ENCODE results near the gene SPATA2.

The SPATA2 gene

DNA sequence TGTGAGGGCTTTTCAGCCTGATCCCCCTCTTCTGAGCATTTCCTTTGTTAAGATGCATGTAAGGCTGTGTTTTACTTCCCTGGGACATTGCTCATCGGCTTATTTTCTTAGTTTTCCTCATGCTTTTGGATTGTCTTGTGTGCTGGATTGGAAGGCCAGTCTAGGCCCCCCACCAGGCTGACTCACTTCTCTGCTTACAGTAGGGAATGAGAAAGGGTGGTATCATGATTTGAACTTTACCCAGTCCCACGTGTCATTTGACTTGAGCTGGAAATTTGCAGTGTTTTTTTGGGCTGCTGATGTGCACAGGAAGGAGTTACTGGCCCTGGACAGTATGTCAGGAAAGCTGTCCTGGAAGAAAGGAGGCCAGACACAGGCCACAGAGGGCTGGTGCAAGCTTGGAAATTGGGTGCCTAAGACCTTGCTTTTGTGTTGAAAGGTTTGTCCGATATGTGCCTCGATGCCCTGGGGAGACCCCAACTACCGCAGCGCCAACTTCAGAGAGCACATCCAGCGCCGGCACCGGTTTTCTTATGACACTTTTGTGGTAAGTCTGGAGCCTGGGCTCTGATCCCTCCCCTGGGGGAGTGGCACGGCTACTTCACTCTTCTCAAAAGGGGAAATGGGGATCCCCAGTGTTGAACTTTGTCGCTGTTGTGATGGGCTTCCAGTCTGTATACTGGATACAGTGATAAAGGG lies 33.6 kb upstream of the SPATA2 start:
- DNase-seq (ENCODE audit: low read depth): peak; percentile 93
- no peak overlapping the region for H3K4me3 ChIP-seq (ENCODE audit: low read depth, low read length)
- in situ Hi-C loops (cut with HindIII; ENCODE audit: low sequenced_read_pairs): no loop called here
- TF ChIP-seq, protein P1, sequence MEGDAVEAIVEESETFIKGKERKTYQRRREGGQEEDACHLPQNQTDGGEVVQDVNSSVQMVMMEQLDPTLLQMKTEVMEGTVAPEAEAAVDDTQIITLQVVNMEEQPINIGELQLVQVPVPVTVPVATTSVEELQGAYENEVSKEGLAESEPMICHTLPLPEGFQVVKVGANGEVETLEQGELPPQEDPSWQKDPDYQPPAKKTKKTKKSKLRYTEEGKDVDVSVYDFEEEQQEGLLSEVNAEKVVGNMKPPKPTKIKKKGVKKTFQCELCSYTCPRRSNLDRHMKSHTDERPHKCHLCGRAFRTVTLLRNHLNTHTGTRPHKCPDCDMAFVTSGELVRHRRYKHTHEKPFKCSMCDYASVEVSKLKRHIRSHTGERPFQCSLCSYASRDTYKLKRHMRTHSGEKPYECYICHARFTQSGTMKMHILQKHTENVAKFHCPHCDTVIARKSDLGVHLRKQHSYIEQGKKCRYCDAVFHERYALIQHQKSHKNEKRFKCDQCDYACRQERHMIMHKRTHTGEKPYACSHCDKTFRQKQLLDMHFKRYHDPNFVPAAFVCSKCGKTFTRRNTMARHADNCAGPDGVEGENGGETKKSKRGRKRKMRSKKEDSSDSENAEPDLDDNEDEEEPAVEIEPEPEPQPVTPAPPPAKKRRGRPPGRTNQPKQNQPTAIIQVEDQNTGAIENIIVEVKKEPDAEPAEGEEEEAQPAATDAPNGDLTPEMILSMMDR (IDR thresholded peaks at IDR 0.05; ENCODE audit: low read depth, low read length, missing control alignments): no peak

- in situ Hi-C loops (cut with HindIII; ENCODE audit: low sequenced_read_pairs): no loop called here
- DNase-seq (ENCODE audit: low read depth): no peak
- TF ChIP-seq, protein P1 (IDR thresholded peaks at IDR 0.05; ENCODE audit: low read depth, low read length, missing control alignments): no peak
- no peak overlapping the region for H3K4me3 ChIP-seq (ENCODE audit: low read depth, low read length)
Measured at GRCh38 chr20:49948178-49948577, 32.8 kb upstream of the SPATA2 start.

DNA sequence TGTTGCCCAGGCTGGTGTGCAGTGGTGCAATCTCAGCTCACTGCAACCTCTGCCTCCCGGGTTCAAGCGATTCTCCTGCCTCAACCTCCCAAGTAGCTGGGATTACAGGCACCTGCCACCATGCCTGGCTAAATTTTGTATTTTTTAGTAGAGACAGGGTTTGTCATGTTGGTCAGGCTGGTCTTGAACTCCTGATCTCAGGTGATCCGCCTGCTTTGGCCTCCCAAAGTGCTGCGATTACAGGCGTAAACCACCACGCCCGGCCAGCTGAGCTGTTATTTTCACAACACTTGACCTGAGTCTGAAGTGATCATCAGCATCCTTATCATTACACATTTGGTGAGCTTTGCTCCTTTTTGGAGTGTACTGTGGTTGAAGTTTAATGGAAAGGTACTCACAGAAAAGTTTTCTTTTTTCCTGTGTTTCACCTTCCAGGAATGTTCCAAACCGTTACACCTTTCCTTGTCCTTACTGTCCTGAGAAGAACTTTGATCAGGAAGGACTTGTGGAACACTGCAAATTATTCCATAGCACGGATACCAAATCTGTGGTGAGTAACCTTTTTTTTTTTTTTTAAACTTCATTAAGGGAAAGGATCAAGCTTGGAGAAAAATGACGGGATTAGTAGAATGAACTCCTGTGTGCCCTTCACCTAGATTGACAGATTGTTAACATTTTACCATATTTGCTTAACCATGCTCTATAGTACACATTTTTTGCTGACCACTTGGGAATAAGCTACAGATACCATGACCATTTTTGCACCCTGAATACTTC lies 30.6 kb upstream of the SPATA2 start:
- TF ChIP-seq, protein P1 (IDR thresholded peaks at IDR 0.05; ENCODE audit: low read depth, low read length, missing control alignments): no peak
- no peak overlapping the region for H3K4me3 ChIP-seq (ENCODE audit: low read depth, low read length)
- DNase-seq (ENCODE audit: low read depth): no peak
- in situ Hi-C loops (cut with HindIII; ENCODE audit: low sequenced_read_pairs): no loop called here

DNA sequence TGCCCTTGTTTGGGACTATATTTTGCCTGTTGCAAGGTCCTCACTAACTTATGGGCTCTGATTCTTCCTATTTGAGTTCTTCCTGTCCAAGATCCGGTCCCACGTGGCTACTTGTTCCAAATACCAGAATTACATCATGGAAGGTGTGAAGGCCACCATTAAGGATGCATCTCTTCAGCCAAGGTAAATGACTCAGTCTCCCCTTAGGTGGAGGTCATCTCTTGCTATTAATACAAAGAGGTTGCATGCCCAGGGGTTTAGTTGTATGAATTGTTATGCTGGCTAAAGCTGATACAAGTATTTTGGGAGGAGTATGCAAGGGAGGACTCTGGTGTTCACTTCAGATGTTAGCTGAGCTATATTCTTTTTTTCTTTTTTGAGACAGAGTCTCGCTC lies 30.0 kb upstream of the SPATA2 start:
- TF ChIP-seq, protein P1 (IDR thresholded peaks at IDR 0.05; ENCODE audit: low read depth, low read length, missing control alignments): no peak
- in situ Hi-C loops (cut with HindIII; ENCODE audit: low sequenced_read_pairs): no loop called here

DNA sequence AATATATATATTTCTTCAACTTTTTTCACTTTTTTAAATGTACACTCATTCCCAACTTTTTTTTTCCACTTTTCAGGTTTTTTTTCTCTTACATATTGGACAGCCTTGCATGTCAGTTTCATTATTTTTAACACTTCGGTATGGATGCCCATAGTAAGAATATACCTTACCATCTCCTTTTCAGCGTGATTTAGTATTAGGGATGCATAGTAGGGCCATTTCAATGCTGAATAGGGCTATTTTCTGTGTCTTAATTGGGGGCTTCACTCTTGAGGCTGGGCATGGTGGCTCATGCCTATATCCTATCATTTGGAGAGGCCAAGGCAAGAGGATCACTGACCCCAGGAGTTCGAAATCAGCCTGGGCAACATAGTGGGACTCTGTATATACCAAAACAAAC lies 27.6 kb upstream of the SPATA2 start:
- DNase-seq (ENCODE audit: low read depth): no peak
- TF ChIP-seq, protein P1 (IDR thresholded peaks at IDR 0.05; ENCODE audit: low read depth, low read length, missing control alignments): no peak
- no peak overlapping the region for H3K4me3 ChIP-seq (ENCODE audit: low read depth, low read length)
- in situ Hi-C loops (cut with HindIII; ENCODE audit: low sequenced_read_pairs): no loop called here

More for the DNA sequence above, 30.0 kb upstream of the SPATA2 start:
- no peak overlapping the region for H3K4me3 ChIP-seq (ENCODE audit: low read depth, low read length)
- no peak for DNase-seq (ENCODE audit: low read depth)

DNA sequence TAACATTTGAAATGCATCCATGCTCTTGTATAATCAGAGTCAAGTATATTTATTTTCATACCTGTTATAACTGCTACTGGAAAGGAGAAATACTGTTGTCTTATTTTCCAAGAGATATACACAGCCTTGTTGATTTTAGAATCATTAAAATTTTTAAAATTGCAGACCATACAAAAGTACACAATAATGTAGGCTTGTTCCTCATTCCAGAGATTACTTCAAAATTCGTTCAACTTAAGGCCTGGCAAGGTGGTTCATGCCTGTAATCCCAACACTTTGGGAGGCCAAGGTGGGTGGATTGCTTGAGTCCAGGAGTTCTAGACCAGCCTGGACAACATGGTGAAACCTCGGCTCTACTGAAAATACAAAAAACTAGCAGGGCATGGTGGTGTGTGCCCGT lies 27.0 kb upstream of the SPATA2 start:
- DNase-seq (ENCODE audit: low read depth): no peak
- no peak overlapping the region for H3K4me3 ChIP-seq (ENCODE audit: low read depth, low read length)
- in situ Hi-C loops (cut with HindIII; ENCODE audit: low sequenced_read_pairs): no loop called here
- TF ChIP-seq, protein P1 (IDR thresholded peaks at IDR 0.05; ENCODE audit: low read depth, low read length, missing control alignments): no peak
